Adrenal gland (tissue), 5 donors: Measurements from ENCODE around the gene KHDC3L.

Experiments
- CTCF ChIP-seq, 6 experiments: fragments of 450-650 bp in 4 of 6; fragments of 200-600 bp in 2 of 6; sonication (generic) in 1 of 6; IDR thresholded peaks; 1 replicate in 5 of 6; 2 replicates in 1 of 6; pipeline versions ENCODE4 v1.5.1 to v1.8.0; 2016 to 2021; ENCODE audit warnings: antibody characterized with exemption in 6 of 6, mild to moderate bottlenecking in 2 of 6, moderate library complexity in 1 of 6
- POLR2A ChIP-seq, 2 donors: fragments of 450-650 bp; IDR thresholded peaks; one replicate each; pipeline ENCODE4 v1.6.1; 2017; ENCODE audit warnings: antibody characterized with exemption in 2 of 2, mild to moderate bottlenecking in 2 of 2, moderate library complexity in 1 of 2
- donor health status: DM: no; HTN: no; CAD: no.

GRCh38 chr6:73395875-73396274, 33.4 kb downstream of the KHDC3L start:
- no peak for TF ChIP-seq CTCF (IDR thresholded peaks at IDR 0.05)
- TF ChIP-seq POLR2A (IDR thresholded peaks at IDR 0.05) = no peak
